Ovary (tissue), 3 donors: ENCODE data around the gene ANKDD1B.

Experiments
- CTCF ChIP-seq, 3 donors: fragments of 450-650 bp in 2 of 3; fragments of 200-600 bp in 1 of 3; IDR thresholded peaks; one replicate each; pipeline versions ENCODE4 v1.5.1 to v1.8.0; 2016 to 2022; ENCODE audit warnings: antibody characterized with exemption in 3 of 3, mild to moderate bottlenecking in 1 of 3
- EP300 ChIP-seq: sonication (generic); formaldehyde crosslinking; IDR thresholded peaks from one replicate; pipeline ENCODE4 v1.6.1; 2017; ENCODE audit warnings: antibody characterized with exemption
- POLR2A ChIP-seq: fragments of 450-650 bp; IDR thresholded peaks from one replicate; pipeline ENCODE4 v1.6.1; 2017; ENCODE audit warnings: antibody characterized with exemption, mild to moderate bottlenecking, moderate library complexity
- donor health status: DM: no; HTN: no; CAD: no.

- TF ChIP-seq POLR2A (no peak), CTCF (IDR thresholded peaks at IDR 0.05) (no peak), EP300 (no peak)
Observed at GRCh38 chr5:75701856-75702255, 90.6 kb downstream of the ANKDD1B start.
